GM19324 (cell line): ENCODE results near the gene LRRC61.
"Not testable (repeated sequence)": the region's sequence is repeated elsewhere in the genome, so short reads cannot be mapped to it uniquely, and the experiment has no call there.

Source experiments
- ATAC-seq: cut with Tn5 transposase; IDR thresholded peaks from one replicate; pipeline ENCODE4 v1.9.1; 2021; ENCODE audit warnings: mild to moderate bottlenecking, moderate library complexity; ENCODE audit not compliant: unreplicated experiment, low FRiP score

LRRC61 gene

GRCh38 chr7:150380463-150380862 is 57.3 kb downstream of the LRRC61 start:
- ATAC-seq = no peak

- no peak for ATAC-seq
Measured at GRCh38 chr7:150381096-150381495, 57.9 kb downstream of the LRRC61 start.

- ATAC-seq = no peak
Measured at GRCh38 chr7:150381785-150382122, 58.6 kb downstream of the LRRC61 start.

- no peak for ATAC-seq
Measured at GRCh38 chr7:150382123-150382843, 59.1 kb downstream of the LRRC61 start.

- no peak for ATAC-seq
Measured at GRCh38 chr7:150382844-150383225, 59.7 kb downstream of the LRRC61 start.

GRCh38 chr7:150383710-150384397 is 60.7 kb downstream of the LRRC61 start:
- ATAC-seq = no peak

- ATAC-seq = no peak
Measured at GRCh38 chr7:150384406-150385301, 61.5 kb downstream of the LRRC61 start.

- no peak for ATAC-seq
Measured at GRCh38 chr7:150385302-150385723, 62.2 kb downstream of the LRRC61 start.

GRCh38 chr7:150385884-150386283 is 62.7 kb downstream of the LRRC61 start:
- not testable (repeated sequence) for ATAC-seq
